Naive B cell (primary cell): ENCODE results near the gene FBXL15. TPM values are rescaled to one million over a fixed set of nuclear protein-coding genes. Genes with fewer than 3 reads are reported as not detected.

Experiments used
- ATAC-seq, 2 donors: fragments of 150-1000 bp; cut with Tn5 transposase; 2 replicates each; pipeline ENCODE4 v1.10.0; 2021; ENCODE audit warnings: low read depth in 2 of 2, mild to moderate bottlenecking in 2 of 2, moderate library complexity in 2 of 2
- DNase-seq: peaks from one replicate; pipeline ENCODE4 v3.0.0; 2022
- H3K27ac Mint-ChIP-seq, 6 donors: one replicate each; pipeline ENCODE4 v1.8.0; 2020 to 2022; ENCODE audit warnings: mild to moderate bottlenecking in 6 of 6, mixed read lengths in 6 of 6, moderate library complexity in 5 of 6, inconsistent platforms in 2 of 6
- H3K27me3 Mint-ChIP-seq, 3 donors: one replicate each; pipeline ENCODE4 v1.8.0; 2021 to 2022; ENCODE audit warnings: mixed read lengths in 3 of 3, mild to moderate bottlenecking in 1 of 3
- H3K36me3 Mint-ChIP-seq, 2 donors: one replicate each; pipeline ENCODE4 v1.8.0; 2020 to 2022; ENCODE audit warnings: mixed read lengths in 2 of 2, inconsistent platforms in 1 of 2, mild to moderate bottlenecking in 1 of 2
- H3K4me1 Mint-ChIP-seq, 3 donors: one replicate each; pipeline ENCODE4 v1.8.0; 2020 to 2022; ENCODE audit warnings: mixed read lengths in 3 of 3, inconsistent platforms in 1 of 3, mild to moderate bottlenecking in 1 of 3, moderate library complexity in 1 of 3
- H3K4me3 Mint-ChIP-seq, 8 donors: one replicate each; pipeline ENCODE4 v1.8.0; 2020 to 2022; ENCODE audit warnings: mild to moderate bottlenecking in 8 of 8, mixed read lengths in 8 of 8, moderate library complexity in 8 of 8, inconsistent platforms in 2 of 8
- H3K9me3 Mint-ChIP-seq, 7 donors: one replicate each; pipeline ENCODE4 v1.8.0; 2020 to 2022; ENCODE audit warnings: mixed read lengths in 7 of 7, mild to moderate bottlenecking in 5 of 7, inconsistent platforms in 2 of 7, moderate library complexity in 1 of 7
- polyA plus RNA-seq, 6 donors: library from polyadenylated mRNA; unstranded; fragments of 300-500 nt; fragmentation: Illumina TruSeq; gene quantifications; one replicate each; pipeline ENCODE4 v1.2.3, GENCODE V29; 2021; ENCODE audit warnings: low read depth in 6 of 6

Gene FBXL15
- polyA plus RNA-seq, 6 donors from 2014 or later, result 15.9 to 24.9 (median 20.9) TPM

DNA sequence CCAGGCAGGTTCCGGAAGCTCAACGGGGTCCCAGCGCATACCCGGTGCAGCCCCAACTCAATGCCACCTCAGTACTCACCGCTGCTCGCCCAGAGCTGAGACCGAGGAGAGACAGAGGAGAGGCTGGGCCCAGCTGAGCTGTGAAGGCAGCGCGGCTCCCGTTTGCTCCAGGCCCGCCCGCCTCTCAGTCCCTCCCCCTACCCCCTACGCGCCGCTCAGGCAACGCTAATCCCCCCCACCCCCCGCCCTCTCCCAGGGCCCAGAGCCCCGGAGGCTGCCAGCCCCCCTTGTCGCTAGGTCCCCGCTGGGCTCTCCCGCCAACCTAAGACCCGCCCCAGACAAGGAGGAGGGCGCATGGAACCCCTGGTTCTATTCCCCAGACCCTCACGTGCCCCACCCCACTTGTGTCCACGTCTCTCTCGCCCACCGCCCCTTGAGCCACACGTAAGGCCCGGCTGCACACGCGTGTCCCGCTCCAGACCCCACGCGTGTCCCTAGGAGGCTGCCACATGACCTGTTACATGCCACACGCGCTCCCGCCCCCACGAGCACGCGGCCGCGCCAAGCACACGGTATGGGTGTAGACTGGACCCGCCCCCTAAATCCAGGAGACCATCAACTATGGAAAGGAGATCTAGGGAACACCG is 1.9 kb upstream of the FBXL15 start, which contains the start of gene PSD:
PSD (minus strand) TSS at position 164 of the 647 bp plus-strand sequence. CDS start 1,747 bp downstream, outside the sequence.
- DNase-seq, result no peak
- no peaks in the 10 kb centered on the region for H3K9me3 Mint-ChIP-seq

DNA sequence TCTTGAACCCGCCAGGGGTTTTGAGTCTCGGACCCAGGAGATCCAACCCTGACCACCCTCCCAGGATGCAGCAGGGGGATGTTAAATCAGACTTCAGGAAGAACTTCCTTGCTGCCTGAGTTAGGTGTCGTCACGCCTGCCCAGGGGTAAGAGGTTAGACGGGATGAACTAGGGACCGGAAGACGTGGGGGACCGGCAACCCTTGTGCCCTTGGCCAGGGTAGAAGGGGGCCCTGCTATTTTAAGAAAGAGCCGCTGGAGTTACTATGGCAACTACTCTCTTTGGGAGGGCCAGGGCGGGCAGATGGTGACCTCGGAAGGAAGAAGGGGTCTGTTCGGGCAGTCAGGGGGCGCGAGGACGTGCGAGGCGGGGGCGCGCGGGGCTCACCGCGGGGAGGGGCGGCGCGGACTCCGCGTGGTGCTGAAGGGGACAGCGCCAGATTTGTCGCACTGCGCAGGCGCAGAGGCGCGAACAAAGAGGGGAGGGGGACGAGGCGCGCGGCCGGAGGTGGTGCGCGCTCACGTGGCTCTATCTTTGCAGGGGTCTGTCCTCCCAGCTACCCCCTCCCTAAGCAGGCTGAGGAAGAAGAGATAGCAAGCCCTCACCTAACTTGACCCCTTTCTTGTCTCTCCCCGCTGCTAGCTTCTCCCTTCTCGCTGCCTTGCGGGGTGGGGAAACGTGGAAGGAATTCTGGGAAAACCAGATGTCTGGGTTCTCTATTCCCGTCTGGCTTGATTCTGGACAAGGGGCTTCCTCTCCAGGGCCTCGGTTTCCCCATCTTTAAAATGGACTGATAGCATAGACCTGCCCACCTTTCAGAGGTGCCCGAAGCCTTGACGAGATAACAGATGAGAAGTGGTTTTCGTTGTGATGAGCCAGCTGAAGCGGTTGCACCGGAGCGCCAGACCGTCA is 1.1 kb upstream of the FBXL15 start:
- Mint-ChIP-seq H3K27ac (peak overlapping the region in 3 of 6 donors; percentile 41 to 80 (median 60)), H3K27me3 (peaks cover 19 to 44% (median 38%) of the 10 kb centered on the region in 3 donors), H3K9me3 (no peaks in the 10 kb centered on the region), H3K4me3 (peak overlapping the region; percentile 94 to 100 (median 99)), H3K4me1 (peaks cover 24 to 43% (median 41%) of the 10 kb centered on the region in 3 donors), H3K36me3 (peaks cover 0 to 7% of the 10 kb centered on the region in 2 donors)
- ATAC-seq (no peak), DNase-seq (peak; percentile 60)

More for the DNA sequence above, 1.9 kb upstream of the FBXL15 start, which contains the start of gene PSD:
- Mint-ChIP-seq H3K4me1 (peaks cover 24 to 43% (median 41%) of the 10 kb centered on the region in 3 donors), H3K36me3 (peaks cover 0 to 7% of the 10 kb centered on the region in 2 donors), H3K27ac (peak within 1 kb of the TSS in 3 of 6 donors; percentile 41 to 80 (median 60)), H3K4me3 (peak within 1 kb of the TSS; percentile 86 to 100 (median 98)), H3K27me3 (peaks cover 25 to 52% (median 44%) of the 10 kb centered on the region in 3 donors)
- no peak for ATAC-seq

DNA sequence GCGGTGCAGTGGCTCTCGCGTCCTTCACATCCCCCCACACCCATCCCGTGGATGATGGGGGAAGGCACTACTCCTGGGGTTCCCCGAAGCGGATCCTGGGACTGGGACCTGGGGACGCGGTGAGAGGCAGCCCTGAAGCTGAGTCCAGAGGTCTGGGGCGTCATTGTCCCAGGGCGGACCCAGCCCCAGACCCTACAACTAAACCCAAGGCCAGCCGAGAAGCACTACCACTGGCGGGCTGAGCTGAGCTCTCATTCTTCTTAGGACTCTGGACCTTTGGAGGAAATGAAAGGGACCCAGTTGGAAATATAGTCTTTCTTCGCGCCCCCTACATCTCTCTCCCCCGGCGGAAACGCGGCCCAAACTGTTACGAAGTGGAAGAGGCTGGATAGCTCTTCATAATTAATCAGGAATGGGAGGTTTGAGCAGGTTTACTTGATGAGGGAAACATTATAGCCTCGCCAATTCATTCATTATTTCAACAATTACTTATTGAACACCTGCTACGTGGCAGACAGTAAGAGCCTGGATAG is 389 bp upstream of the FBXL15 start:
- H3K4me3 Mint-ChIP-seq, result peak overlapping the region; percentile 94 to 100 (median 99)
- H3K27ac Mint-ChIP-seq, result peak overlapping the region; percentile 84 to 98 (median 94)
- H3K9me3 Mint-ChIP-seq, result no peaks in the 10 kb centered on the region
- H3K27me3 Mint-ChIP-seq, result peaks cover 19 to 38% (median 32%) of the 10 kb centered on the region in 3 donors
- H3K36me3 Mint-ChIP-seq, result peaks cover 0 to 7% of the 10 kb centered on the region in 2 donors
- DNase-seq, result no peak
- ATAC-seq, result no peak
- peaks cover 24 to 41% (median 38%) of the 10 kb centered on the region in 3 donors for H3K4me1 Mint-ChIP-seq

GRCh38 chr10:102421507-102421756 is 796 bp downstream of the FBXL15 start:
- H3K36me3 Mint-ChIP-seq, result no peaks in the 10 kb centered on the region
- H3K4me3 Mint-ChIP-seq, result peak overlapping the region; percentile 94 to 100 (median 99)
- H3K27ac Mint-ChIP-seq, result peak overlapping the region in 2 of 6 donors; percentile 61 to 84
- DNase-seq (no peak), ATAC-seq (no peak)
- H3K9me3 Mint-ChIP-seq, result no peaks in the 10 kb centered on the region
- H3K27me3 Mint-ChIP-seq, result peaks cover 15 to 27% (median 21%) of the 10 kb centered on the region in 3 donors
- peaks cover 27 to 50% (median 47%) of the 10 kb centered on the region in 3 donors for H3K4me1 Mint-ChIP-seq

GRCh38 chr10:102421757-102422512 is 1.3 kb downstream of the FBXL15 start:
- H3K9me3 Mint-ChIP-seq, result no peaks in the 10 kb centered on the region
- no peak for DNase-seq
- peak overlapping the region in 4 of 6 donors; percentile 42 to 84 (median 71) for H3K27ac Mint-ChIP-seq
- peak overlapping the region; percentile 94 to 100 (median 99) for H3K4me3 Mint-ChIP-seq
- peak; percentile 3 to 8 for ATAC-seq
- H3K27me3 Mint-ChIP-seq, result peaks cover 12 to 22% (median 16%) of the 10 kb centered on the region in 3 donors
- H3K4me1 Mint-ChIP-seq, result peaks cover 28 to 51% (median 51%) of the 10 kb centered on the region in 3 donors
- no peaks in the 10 kb centered on the region for H3K36me3 Mint-ChIP-seq

- ATAC-seq (peak; percentile 15 to 17), DNase-seq (peak; percentile 52)
- peak overlapping the region; percentile 88 to 100 (median 99) for H3K4me3 Mint-ChIP-seq
- H3K9me3 Mint-ChIP-seq, result no peaks in the 10 kb centered on the region
- peaks cover 34 to 55% (median 55%) of the 10 kb centered on the region in 3 donors for H3K4me1 Mint-ChIP-seq
- H3K27me3 Mint-ChIP-seq, result peaks cover 7 to 14% (median 8%) of the 10 kb centered on the region in 3 donors
- peak overlapping the region in 3 of 6 donors; percentile 20 to 73 (median 69) for H3K27ac Mint-ChIP-seq
- H3K36me3 Mint-ChIP-seq, result no peaks in the 10 kb centered on the region
These were observed 2.0 kb downstream of the FBXL15 start for GRCh38 chr10:102422545-102423129.

- peak overlapping the region in 5 of 8 donors; percentile 47 to 99 (median 94) for H3K4me3 Mint-ChIP-seq
- no peaks in the 10 kb centered on the region for H3K9me3 Mint-ChIP-seq
- H3K4me1 Mint-ChIP-seq, result peaks cover 36 to 51% (median 49%) of the 10 kb centered on the region in 3 donors
- H3K27me3 Mint-ChIP-seq, result peaks cover 0 to 6% (median under 1%) of the 10 kb centered on the region in 3 donors
- peak overlapping the region in 3 of 6 donors; percentile 26 to 86 (median 34) for H3K27ac Mint-ChIP-seq
- ATAC-seq, result no peak
- DNase-seq, result no peak
- H3K36me3 Mint-ChIP-seq, result no peaks in the 10 kb centered on the region
These were observed 2.8 kb downstream of the FBXL15 start for GRCh38 chr10:102423372-102423968.

DNA sequence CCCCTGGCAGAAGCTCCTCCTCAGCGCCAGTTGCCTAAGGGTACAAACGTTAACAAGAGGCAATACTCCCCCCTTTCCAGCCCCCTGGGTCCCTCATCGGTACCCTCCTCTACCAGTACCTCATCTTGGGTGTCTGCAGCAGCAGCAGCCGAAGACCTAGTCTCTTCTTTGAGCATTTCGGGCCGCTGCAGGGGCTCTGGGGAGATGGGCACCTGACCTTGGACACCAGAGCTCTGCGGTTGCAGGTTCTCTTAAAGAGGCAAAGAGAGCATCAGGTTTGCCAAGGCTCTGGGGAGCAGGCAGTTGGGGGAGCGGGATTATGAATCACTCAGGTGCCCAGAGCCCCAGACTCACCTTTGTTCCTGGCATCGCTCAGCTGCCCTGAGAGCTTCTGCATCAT is 3.5 kb downstream of the FBXL15 start:
- H3K4me3 Mint-ChIP-seq, result peak overlapping the region in 4 of 8 donors; percentile 15 to 29 (median 22)
- H3K9me3 Mint-ChIP-seq, result no peaks in the 10 kb centered on the region
- no peak overlapping the region for H3K27ac Mint-ChIP-seq
- H3K27me3 Mint-ChIP-seq, result peaks cover 0 to under 1% (median 0%) of the 10 kb centered on the region in 3 donors
- peaks cover 33 to 48% (median 45%) of the 10 kb centered on the region in 3 donors for H3K4me1 Mint-ChIP-seq
- no peaks in the 10 kb centered on the region for H3K36me3 Mint-ChIP-seq
- DNase-seq (no peak), ATAC-seq (no peak)

- no peaks in the 10 kb centered on the region for H3K9me3 Mint-ChIP-seq
- H3K27me3 Mint-ChIP-seq, result no peaks in the 10 kb centered on the region
- ATAC-seq (no peak), DNase-seq (no peak)
- H3K4me1 Mint-ChIP-seq, result peaks cover 25 to 42% (median 37%) of the 10 kb centered on the region in 3 donors
- H3K27ac Mint-ChIP-seq, result no peak overlapping the region
- H3K36me3 Mint-ChIP-seq, result no peaks in the 10 kb centered on the region
- peak overlapping the region in 1 of 8 donors; percentile 29 for H3K4me3 Mint-ChIP-seq
These were observed 4.3 kb downstream of the FBXL15 start for GRCh38 chr10:102424916-102425315.

DNA sequence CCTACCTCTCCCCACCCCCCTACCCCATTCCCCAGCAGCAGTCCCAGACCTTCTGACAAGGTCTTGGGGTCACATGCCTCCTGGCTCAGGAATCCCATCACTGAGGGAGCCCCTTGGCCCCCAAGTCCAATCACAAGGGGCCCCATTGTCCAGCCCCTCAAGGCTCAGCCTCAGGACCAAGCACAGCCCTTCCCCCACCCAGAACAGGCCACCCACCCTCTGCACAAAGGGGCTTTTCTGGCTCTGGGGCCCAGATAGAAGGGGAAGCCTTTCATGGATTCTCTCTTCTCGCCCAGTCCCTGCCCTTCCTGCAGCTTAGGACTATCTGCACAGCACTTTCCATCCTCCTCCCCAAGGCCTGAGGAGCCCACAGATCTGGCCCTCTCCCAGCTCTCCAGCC is 4.8 kb downstream of the FBXL15 start:
- H3K27me3 Mint-ChIP-seq, result no peaks in the 10 kb centered on the region
- DNase-seq (no peak), ATAC-seq (no peak)
- H3K4me1 Mint-ChIP-seq, result peaks cover 25 to 37% (median 32%) of the 10 kb centered on the region in 3 donors
- H3K9me3 Mint-ChIP-seq, result no peaks in the 10 kb centered on the region
- no peaks in the 10 kb centered on the region for H3K36me3 Mint-ChIP-seq
- H3K4me3 Mint-ChIP-seq, result peak overlapping the region in 1 of 8 donors; percentile 12
- H3K27ac Mint-ChIP-seq, result no peak overlapping the region

- no peak for DNase-seq
These were observed 6.2 kb downstream of the FBXL15 start for GRCh38 chr10:102426803-102427287.

DNA sequence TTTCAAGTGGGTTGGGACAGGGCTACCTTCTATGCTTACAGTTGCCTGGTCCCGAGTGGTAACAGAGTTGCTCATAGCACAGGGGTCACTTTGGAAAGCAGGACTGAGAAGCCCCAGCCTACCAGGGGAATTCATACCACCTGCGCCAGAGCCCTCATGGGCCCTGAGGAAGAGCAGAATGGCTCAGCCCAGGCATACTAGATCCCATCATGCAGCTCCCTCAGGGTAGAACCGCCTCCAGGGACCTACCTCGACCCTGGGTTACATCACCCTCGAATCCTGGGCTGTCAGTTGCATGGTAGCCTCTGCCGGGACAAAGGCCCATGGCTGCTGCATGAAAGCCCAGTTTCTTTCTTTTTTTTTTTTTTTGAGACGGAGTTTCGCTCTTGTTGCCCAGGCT is 8.8 kb downstream of the FBXL15 start:
- H3K27ac Mint-ChIP-seq, result no peak overlapping the region
- no peaks in the 10 kb centered on the region for H3K27me3 Mint-ChIP-seq
- peak overlapping the region in 2 of 8 donors; percentile 19 to 64 for H3K4me3 Mint-ChIP-seq
- peaks cover 0 to 1% (median 0%) of the 10 kb centered on the region in 7 donors for H3K9me3 Mint-ChIP-seq
- ATAC-seq, result no peak
- DNase-seq, result no peak
- H3K4me1 Mint-ChIP-seq, result peaks cover 30 to 46% (median 37%) of the 10 kb centered on the region in 3 donors
- no peaks in the 10 kb centered on the region for H3K36me3 Mint-ChIP-seq

More at GRCh38 chr10:102426803-102427287, 6.2 kb downstream of the FBXL15 start:
- ATAC-seq, result no peak
- no peak overlapping the region for H3K27ac Mint-ChIP-seq
- H3K4me3 Mint-ChIP-seq, result peak overlapping the region in 1 of 8 donors; percentile 68
- no peaks in the 10 kb centered on the region for H3K9me3 Mint-ChIP-seq
- H3K36me3 Mint-ChIP-seq, result no peaks in the 10 kb centered on the region
- no peaks in the 10 kb centered on the region for H3K27me3 Mint-ChIP-seq
- H3K4me1 Mint-ChIP-seq, result peaks cover 28 to 37% (median 30%) of the 10 kb centered on the region in 3 donors
